ENCODE measurements around the gene YPEL2. TPM values are rescaled to one million over a fixed set of nuclear protein-coding genes. Genes with fewer than 3 reads are reported as not detected.

YPEL2 gene
- total and polyA plus RNA-seq, 2 of the 13 experiments (the other 11 are each of a cell fraction or from before 2014, with no cell fraction given), result 8.5 to 21.1 TPM

DNA sequence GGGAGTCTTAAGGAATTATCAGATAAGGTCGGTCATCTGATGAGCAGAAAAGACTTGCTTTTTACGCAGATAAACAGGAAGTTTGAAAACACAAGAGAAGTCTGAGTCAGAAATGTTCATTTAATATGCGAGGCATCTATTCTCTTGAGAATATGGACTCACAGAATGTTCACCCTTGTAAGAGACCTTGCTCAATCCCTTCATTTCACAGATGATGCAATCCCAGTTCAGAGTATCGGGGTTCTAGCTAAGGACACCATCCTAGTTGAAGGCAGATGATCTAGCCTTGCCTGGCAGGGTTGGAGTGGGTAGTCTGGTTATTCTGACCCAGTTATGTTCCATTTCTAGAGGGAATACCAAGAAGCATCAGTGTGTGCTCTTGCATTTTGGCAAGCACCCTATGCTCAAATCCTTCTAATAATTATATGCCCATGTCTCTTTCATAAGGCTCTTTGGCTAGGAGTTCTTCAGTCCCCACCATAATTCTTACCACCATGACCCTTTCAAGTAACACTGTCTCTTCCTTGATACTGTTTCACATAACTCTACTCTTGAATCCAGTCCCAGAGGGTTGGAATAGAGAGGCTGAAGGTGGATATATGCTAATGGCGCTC, 42.5 kb downstream of the YPEL2 start:
- Histone ChIP-seq H3K4me1 (ENCODE audit: insufficient read depth, low read length) (peaks cover 67% of the 10 kb centered on the region), H3K27me3 (ENCODE audit: control insufficient read depth in 1 of 2, insufficient read depth in 2 of 2, low read length in 2 of 2) (no peaks in the 10 kb centered on the region), H3K9me3 (ENCODE audit: low read length) (no peaks in the 10 kb centered on the region), H3K4me3 (replicated peaks in 1 of 3; ENCODE audit: insufficient read depth in 1 of 3, low read depth in 2 of 3, low read length in 3 of 3) (no peak overlapping the region), H3K36me3 (replicated peaks in 1 of 2; ENCODE audit: control insufficient read depth in 1 of 2, insufficient read depth in 2 of 2, low read length in 2 of 2) (no peaks in the 10 kb centered on the region; a peak in 3 of 5 replicates), H3K27ac (ENCODE audit: extremely low read length, insufficient read depth, low read length) (no peak overlapping the region), H3K4me2 (ENCODE audit: low read depth, low read length) (no peak overlapping the region), H4K20me1 (ENCODE audit: insufficient read depth, low read length) (no peaks in the 10 kb centered on the region), H3K79me2 (ENCODE audit: insufficient read depth, low read length) (peaks cover 7% of the 10 kb centered on the region), H2AFZ (ENCODE audit: low read length) (no peak overlapping the region), H3K9ac (ENCODE audit: insufficient read depth, low read depth, low read length) (no peak overlapping the region)
- no peak for DNase-seq (ENCODE audit: low spot score)
- POLR2A ChIA-PET, result interaction anchor here (0.5 kb wide), 1 partner anchor 32 kb away, joined by 3 read pairs; no protein-coding TSS in a partner anchor
- WGBS (ENCODE audit: low lambda C conversion rate), result 90% methylated on average over 5 of the region's 5 CpGs
- in situ Hi-C loops (cut with HindIII; ENCODE audit: extremely low pct_ligation_motif_present, low pct_unique_long_range_greater_than_20kb) (no loop called here), intact Hi-C loops (cut with micrococcal nuclease; ENCODE audit: unreplicated experiment) (no loop called here)
- CTCF ChIA-PET (ENCODE audit: low intra/inter-chr PET ratio, low total read pairs), result no interaction called here
- BruUV-seq (replicated peaks), result no TSS peak
- TF ChIP-seq ZMAT3 (CRISPR knock-in tag; conservative IDR thresholded peaks at IDR 0.05), result no peak
- TF ChIP-seq NR2C2 (CRISPR knock-in tag; IDR thresholded peaks at IDR 0.05; ENCODE audit: borderline replicate concordance), result no peak
- TF ChIP-seq ATF7 (IDR thresholded peaks at IDR 0.05), result 0 out of 2 replicates have a peak, but pooled peaks have one; percentile 25
- no peak for TF ChIP-seq ATF7 (CRISPR knock-in tag; IDR thresholded peaks at IDR 0.05)
- no peak for TF ChIP-seq ZNF589 (CRISPR knock-in tag; conservative IDR thresholded peaks at IDR 0.05)
- peak; percentile 83 for TF ChIP-seq CEBPB (IDR thresholded peaks at IDR 0.05; ENCODE audit: borderline replicate concordance, low read depth, low read length)
- TF ChIP-seq FOXK1 (CRISPR knock-in tag; IDR thresholded peaks at IDR 0.05; ENCODE audit: borderline replicate concordance, low read depth), result no peak
- no peak for TF ChIP-seq ZMYM4 (CRISPR knock-in tag; IDR thresholded peaks at IDR 0.05)
- TF ChIP-seq MYC (CRISPR knock-in tag; IDR thresholded peaks at IDR 0.05; ENCODE audit: borderline replicate concordance), result no peak
- no peak for TF ChIP-seq STAG1 (CRISPR knock-in tag; IDR thresholded peaks at IDR 0.05)
- TF ChIP-seq, protein P1, sequence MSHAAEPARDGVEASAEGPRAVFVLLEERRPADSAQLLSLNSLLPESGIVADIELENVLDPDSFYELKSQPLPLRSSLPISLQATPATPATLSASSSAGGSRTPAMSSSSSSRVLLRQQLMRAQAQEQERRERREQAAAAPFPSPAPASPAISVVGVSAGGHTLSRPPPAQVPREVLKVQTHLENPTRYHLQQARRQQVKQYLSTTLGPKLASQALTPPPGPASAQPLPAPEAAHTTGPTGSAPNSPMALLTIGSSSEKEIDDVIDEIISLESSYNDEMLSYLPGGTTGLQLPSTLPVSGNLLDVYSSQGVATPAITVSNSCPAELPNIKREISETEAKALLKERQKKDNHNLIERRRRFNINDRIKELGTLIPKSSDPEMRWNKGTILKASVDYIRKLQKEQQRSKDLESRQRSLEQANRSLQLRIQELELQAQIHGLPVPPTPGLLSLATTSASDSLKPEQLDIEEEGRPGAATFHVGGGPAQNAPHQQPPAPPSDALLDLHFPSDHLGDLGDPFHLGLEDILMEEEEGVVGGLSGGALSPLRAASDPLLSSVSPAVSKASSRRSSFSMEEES (CRISPR knock-in tag; IDR thresholded peaks at IDR 0.05), result no peak
- no peak for TF ChIP-seq MXD4 (CRISPR knock-in tag; IDR thresholded peaks at IDR 0.05)
- TF ChIP-seq HOXD1 (CRISPR knock-in tag; IDR thresholded peaks at IDR 0.05), result no peak
- TF ChIP-seq ZNF335 (CRISPR knock-in tag; IDR thresholded peaks at IDR 0.05), result no peak
- no peak for TF ChIP-seq PAWR (CRISPR knock-in tag; IDR thresholded peaks at IDR 0.05; ENCODE audit: borderline replicate concordance)
- TF ChIP-seq SMARCE1 (IDR thresholded peaks at IDR 0.05; ENCODE audit: borderline replicate concordance), result no peak
- peak; percentile 56; the same call in 1 of the 2 replicates for TF ChIP-seq CEBPG (CRISPR knock-in tag; IDR thresholded peaks at IDR 0.05)
- ATAC-seq, result no peak
- FAIRE-seq, result no peak
